WTC11 (cell line): ENCODE data around the gene ZBTB7B. TPM values are rescaled to one million over a fixed set of nuclear protein-coding genes. Genes with fewer than 3 reads are reported as not detected.

Experiments used
- ATAC-seq: fragments of 200-7000 bp; cut with Tn5 transposase; 2 replicates; pipeline ENCODE4 v1.10.0; 2021; ENCODE audit warnings: mild to moderate bottlenecking, moderate library complexity
- CTCF ChIA-PET: fragments of 300-600 bp; sonication (Branson Sonifier 250); formaldehyde crosslinking; loops from one replicate; lab custom pipeline; 2021; ENCODE audit warnings: antibody characterized with exemption; lab: Charles Lee
- POLR2A ChIA-PET: fragments of 350-600 bp; sonication (Branson Sonifier 250); formaldehyde crosslinking; loops from one replicate; lab custom pipeline; 2021; ENCODE audit warnings: antibody characterized with exemption; lab: Charles Lee
- DNase-seq: peaks from one replicate; pipeline ENCODE4 v3.0.0; 2021; ENCODE audit warnings: low spot score
- H3K27ac Mint-ChIP-seq: 2 replicates; pipeline ENCODE4 v1.8.0; 2021; ENCODE audit warnings: mixed read lengths
- H3K27me3 Mint-ChIP-seq: 2 replicates; pipeline ENCODE4 v1.8.0; 2021; ENCODE audit warnings: low read depth, mild to moderate bottlenecking, moderate library complexity, mixed read lengths
- H3K36me3 Mint-ChIP-seq: 2 replicates; pipeline ENCODE4 v1.8.0; 2021; ENCODE audit warnings: mixed read lengths
- H3K4me1 Mint-ChIP-seq: 2 replicates; pipeline ENCODE4 v1.8.0; 2022; ENCODE audit warnings: mixed read lengths
- H3K4me3 Mint-ChIP-seq: 2 replicates; pipeline ENCODE4 v1.8.0; 2021; ENCODE audit warnings: mild to moderate bottlenecking, moderate library complexity, mixed read lengths
- H3K9me3 Mint-ChIP-seq: 2 replicates; pipeline ENCODE4 v1.8.0; 2021; ENCODE audit warnings: mixed read lengths
- ATF3 ChIP-seq: sonication (generic); formaldehyde crosslinking; conservative IDR thresholded peaks from 2 replicates; pipeline ENCODE4 v1.8.1; 2022; ENCODE audit warnings: mild to moderate bottlenecking, missing genetic modification reagents
- CTCF ChIP-seq: fragments of 200-600 bp; IDR thresholded peaks from 2 replicates; pipeline ENCODE4 v1.8.0; 2022; ENCODE audit warnings: antibody characterized with exemption
- E2F4 ChIP-seq: sonication (generic); formaldehyde crosslinking; IDR thresholded peaks from 2 replicates; pipeline ENCODE4 v1.8.1; 2022; ENCODE audit warnings: low read depth, mild to moderate bottlenecking, moderate library complexity, missing genetic modification reagents, borderline replicate concordance
- E2F5 ChIP-seq: sonication (generic); formaldehyde crosslinking; IDR thresholded peaks from 2 replicates; pipeline ENCODE4 v1.8.1; 2022; ENCODE audit warnings: mild to moderate bottlenecking, moderate library complexity, missing genetic modification reagents
- GTF2I ChIP-seq: fragments of 250-450 bp; sonication (Bioruptor Pico); conservative IDR thresholded peaks from 2 replicates; pipeline ENCODE4 v1.4.0; 2021; ENCODE audit warnings: mild to moderate bottlenecking
- IRF1 ChIP-seq: sonication (generic); formaldehyde crosslinking; IDR thresholded peaks from 2 replicates; pipeline ENCODE4 v1.8.0; 2023; ENCODE audit warnings: missing genetic modification reagents
- MLX ChIP-seq: sonication (generic); formaldehyde crosslinking; IDR thresholded peaks from 2 replicates; pipeline ENCODE4 v1.8.1; 2023; ENCODE audit warnings: mild to moderate bottlenecking, missing genetic modification reagents, moderate library complexity
- MYBL2 ChIP-seq: sonication (generic); formaldehyde crosslinking; IDR thresholded peaks from 2 replicates; pipeline ENCODE4 v1.8.1; 2023; ENCODE audit warnings: mild to moderate bottlenecking, moderate library complexity, missing genetic modification reagents
- NFYB ChIP-seq: sonication (generic); formaldehyde crosslinking; conservative IDR thresholded peaks from 2 replicates; pipeline ENCODE4 v1.8.0; 2022; ENCODE audit warnings: low read depth, missing genetic modification reagents
- OVOL2 ChIP-seq: fragments of 250-450 bp; sonication (Bioruptor Pico); IDR thresholded peaks from 2 replicates; pipeline ENCODE4 v1.9.0; 2021; ENCODE audit warnings: mild to moderate bottlenecking, borderline replicate concordance
- PREB ChIP-seq: sonication (generic); formaldehyde crosslinking; IDR thresholded peaks from 2 replicates; pipeline ENCODE4 v1.8.1; 2022; ENCODE audit warnings: mild to moderate bottlenecking, missing genetic modification reagents, moderate library complexity, borderline replicate concordance
- PRRX2 ChIP-seq: fragments of 250-450 bp; sonication (Bioruptor Pico); IDR thresholded peaks from 2 replicates; pipeline ENCODE4 v1.8.0; 2021; ENCODE audit warnings: mild to moderate bottlenecking
- RORB ChIP-seq: fragments of 250-450 bp; sonication (Bioruptor Pico); IDR thresholded peaks from 2 replicates; pipeline ENCODE4 v1.9.0; 2021; ENCODE audit warnings: mild to moderate bottlenecking
- SMAD3 ChIP-seq: sonication (generic); formaldehyde crosslinking; IDR thresholded peaks from 2 replicates; pipeline ENCODE4 v1.8.0; 2022; ENCODE audit warnings: missing genetic modification reagents, mild to moderate bottlenecking, borderline replicate concordance
- SOX15 ChIP-seq: fragments of 250-450 bp; sonication (Bioruptor Pico); IDR thresholded peaks from 2 replicates; pipeline ENCODE4 v1.9.0; 2021; ENCODE audit warnings: mild to moderate bottlenecking
- SP1 ChIP-seq: sonication (generic); formaldehyde crosslinking; conservative IDR thresholded peaks from 2 replicates; pipeline ENCODE4 v1.8.1; 2022; ENCODE audit warnings: missing genetic modification reagents
- ZBTB21 ChIP-seq: sonication (generic); formaldehyde crosslinking; IDR thresholded peaks from 2 replicates; pipeline ENCODE4 v1.8.1; 2023; ENCODE audit warnings: mild to moderate bottlenecking, missing genetic modification reagents, borderline replicate concordance
- ZBTB43 ChIP-seq: sonication (generic); formaldehyde crosslinking; IDR thresholded peaks from 2 replicates; pipeline ENCODE4 v1.8.1; 2023; ENCODE audit warnings: mild to moderate bottlenecking, missing genetic modification reagents
- ZNF232 ChIP-seq: sonication (generic); formaldehyde crosslinking; IDR thresholded peaks from 2 replicates; pipeline ENCODE4 v1.8.0; 2022; ENCODE audit warnings: mild to moderate bottlenecking, missing genetic modification reagents
- ZNF263 ChIP-seq: sonication (generic); formaldehyde crosslinking; IDR thresholded peaks from 2 replicates; pipeline ENCODE4 v1.8.1; 2022; ENCODE audit warnings: low read depth, mild to moderate bottlenecking, moderate library complexity, missing genetic modification reagents
- ZNF512 ChIP-seq: sonication (generic); formaldehyde crosslinking; IDR thresholded peaks from 2 replicates; pipeline ENCODE4 v1.8.1; 2022; ENCODE audit warnings: missing genetic modification reagents, borderline replicate concordance
- total RNA-seq: library from RNA; stranded (reverse); gene quantifications from 3 replicates; pipeline ENCODE4 v1.2.3, GENCODE V29; 2021

The ZBTB7B gene
- total RNA-seq, 1 experiment from 2014 or later = 29.8 TPM

GRCh38 chr1:154992721-154993571, 9.7 kb upstream of the ZBTB7B start (continued):
- TF ChIP-seq GTF2I (no peak), PRRX2 (no peak), ZBTB21 (no peak)

GRCh38 chr1:154993572-154994268, 8.9 kb upstream of the ZBTB7B start, which contains the start of gene LENEP:
Gene LENEP (plus strand): TSS chr1:154993586. CDS start chr1:154993608, 22 bp downstream.
- Mint-ChIP-seq H3K27me3 (no peaks in the 10 kb centered on the region; the same call in 1 of the 2 replicates), H3K27ac (peak within 1 kb of the TSS; percentile 70), H3K4me1 (peaks cover 17% of the 10 kb centered on the region), H3K36me3 (peaks cover 12% of the 10 kb centered on the region), H3K9me3 (no peaks in the 10 kb centered on the region), H3K4me3 (no peak within 1 kb of the TSS)
- ChIA-PET CTCF (interaction anchor here (0.5 to 10.3 kb wide), 26 partner anchors 8 to 179 kb away, joined by 3 to 176 read pairs (median 5); partner anchors contain the start of genes ADAM15, FLAD1, KRTCAP2 and PBXIP1), POLR2A (interaction anchor here (0.7 to 13.0 kb wide), 10 partner anchors 10 to 87 kb away, joined by 3 to 176 read pairs (median 4); partner anchors contain the start of genes CKS1B, FLAD1, PYGO2 and SHC1)
- no peak for DNase-seq
- ATAC-seq = no peak; the same call in 1 of the 2 replicates
- TF ChIP-seq MLX (CRISPR knock-in tag) (no peak), SOX15 (no peak), MYBL2 (CRISPR knock-in tag) (no peak), E2F4 (no peak), NFYB (no peak), CTCF (no peak), OVOL2 (CRISPR knock-in tag) (no peak), ZNF232 (CRISPR knock-in tag) (no peak), SMAD3 (no peak), IRF1 (no peak), E2F5 (no peak), RORB (CRISPR knock-in tag) (no peak), SP1 (CRISPR knock-in tag) (no peak), ZBTB43 (CRISPR knock-in tag) (no peak), ZNF263 (CRISPR knock-in tag) (no peak), ATF3 (CRISPR knock-in tag) (no peak), ZNF512 (CRISPR knock-in tag) (no peak), PREB (CRISPR knock-in tag) (no peak)
